Hematopoietic multipotent progenitor cell (in vitro differentiated cells): ENCODE measurements around the gene MAST4. TPM values are rescaled to one million over a fixed set of nuclear protein-coding genes. Genes with fewer than 3 reads are reported as not detected.
"Not testable (repeated sequence)": the region's sequence is repeated elsewhere in the genome, so short reads cannot be mapped to it uniquely, and the experiment has no call there.

Experiments used
- DNase-seq, 3 donors: peaks; one replicate each; pipeline ENCODE4 v3.0.0-alpha.2; 2011 to 2015; ENCODE audit warnings: low read depth in 2 of 3, low spot score in 2 of 3
- total RNA-seq: library from RNA; depleted of rRNA; stranded (reverse); fragments of >200 nt; gene quantifications from one replicate; pipeline ENCODE4 v1.2.3, GENCODE V29; 2012

The MAST4 gene
- total RNA-seq, 1 donor: 19.9 TPM

GRCh38 chr5:66805514-66806430 is 209.6 kb downstream of the MAST4 start:
- DNase-seq: no peak

GRCh38 chr5:66807743-66808142 is 211.6 kb downstream of the MAST4 start:
- DNase-seq: no peak

- DNase-seq: no peak
Measured at GRCh38 chr5:66808663-66809062, 212.5 kb downstream of the MAST4 start.

- DNase-seq: no peak
Measured at GRCh38 chr5:66810151-66810550, 214.0 kb downstream of the MAST4 start.

GRCh38 chr5:66810848-66811261 is 214.7 kb downstream of the MAST4 start:
- DNase-seq: peak in 1 of 3 donors; percentile 11

- DNase-seq: peak in 2 of 3 donors; percentile 14 to 25
Measured at GRCh38 chr5:66812291-66812690, 216.1 kb downstream of the MAST4 start.

- DNase-seq: no peak
Measured at GRCh38 chr5:66813306-66813705, 217.1 kb downstream of the MAST4 start.

GRCh38 chr5:66814146-66814991 is 218.2 kb downstream of the MAST4 start:
- peak; percentile 19 to 61 (median 28) for DNase-seq

- DNase-seq: no peak
Measured at GRCh38 chr5:66818304-66818934, 222.2 kb downstream of the MAST4 start.

GRCh38 chr5:66818935-66819328 is 222.7 kb downstream of the MAST4 start:
- DNase-seq: no peak

- no peak for DNase-seq
Measured at GRCh38 chr5:66820630-66821207, 224.5 kb downstream of the MAST4 start.

GRCh38 chr5:66821688-66822429 is 225.7 kb downstream of the MAST4 start:
- DNase-seq: no peak

GRCh38 chr5:66822906-66823305 is 226.7 kb downstream of the MAST4 start:
- DNase-seq: not testable (repeated sequence)

- DNase-seq: no peak
Measured at GRCh38 chr5:66824476-66824875, 228.3 kb downstream of the MAST4 start.

GRCh38 chr5:66826263-66826662 is 230.1 kb downstream of the MAST4 start:
- no peak for DNase-seq

GRCh38 chr5:66826696-66827095 is 230.5 kb downstream of the MAST4 start:
- no peak for DNase-seq

GRCh38 chr5:66828046-66828547 is 231.9 kb downstream of the MAST4 start:
- no peak for DNase-seq

GRCh38 chr5:66828548-66829357 is 232.6 kb downstream of the MAST4 start:
- DNase-seq: peak; percentile 18 to 67 (median 33)

- peak in 1 of 3 donors; percentile 11 for DNase-seq
Measured at GRCh38 chr5:66829358-66829674, 233.1 kb downstream of the MAST4 start.
